ENCODE data around the gene RAB11FIP4.

RAB11FIP4 gene

GRCh38 chr17:31401456-31402254 is 10.2 kb downstream of the RAB11FIP4 start:
- Histone ChIP-seq H3K4me3 (no peak overlapping the region), H3K27ac (no peak overlapping the region)

DNA sequence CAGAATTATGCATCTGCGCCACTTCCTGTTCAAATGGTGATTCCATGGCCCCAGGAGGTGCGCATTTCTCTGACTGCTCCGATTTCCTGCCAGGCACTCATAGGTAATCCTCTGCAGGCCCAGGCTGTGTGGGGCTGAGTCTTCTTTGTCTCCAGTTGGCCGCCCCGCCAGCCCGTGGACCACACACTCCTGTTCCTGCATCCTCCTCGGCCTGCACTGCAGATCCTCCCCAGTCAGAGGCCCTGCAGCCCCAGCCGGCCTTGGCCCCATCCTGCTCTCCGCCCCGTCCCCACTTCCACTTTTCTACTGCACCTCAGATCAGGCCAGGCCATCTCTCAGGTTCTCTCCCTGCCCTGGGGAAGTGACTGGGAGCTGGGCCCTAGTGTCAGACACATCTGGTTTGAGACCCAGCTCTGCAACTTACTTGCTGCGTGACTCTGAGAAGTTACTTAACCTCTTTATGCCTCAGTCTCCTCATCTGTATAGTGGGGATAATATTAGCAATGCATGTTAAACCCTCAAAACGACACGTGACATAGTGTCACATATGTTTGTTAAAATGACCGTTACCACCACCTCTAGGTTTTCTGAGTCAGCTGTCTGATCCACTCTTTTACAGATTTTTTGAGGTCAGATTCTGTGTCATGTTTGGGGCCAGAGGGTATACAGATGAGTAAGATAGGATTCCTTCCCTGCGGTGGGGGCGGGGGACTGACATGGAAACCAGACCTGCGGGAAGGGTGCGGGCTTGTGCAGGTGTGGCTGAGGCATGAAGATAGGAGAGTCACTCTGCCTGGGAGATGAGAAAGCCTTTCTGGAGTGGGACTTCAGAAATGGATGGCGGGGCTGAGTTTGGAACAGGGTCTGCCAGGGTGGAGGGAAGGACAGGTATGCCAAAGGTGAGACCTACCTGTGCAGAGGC is 12.8 kb downstream of the RAB11FIP4 start:
- H3K4me3 ChIP-seq: no peak overlapping the region
- no peak overlapping the region for H3K27ac ChIP-seq

DNA sequence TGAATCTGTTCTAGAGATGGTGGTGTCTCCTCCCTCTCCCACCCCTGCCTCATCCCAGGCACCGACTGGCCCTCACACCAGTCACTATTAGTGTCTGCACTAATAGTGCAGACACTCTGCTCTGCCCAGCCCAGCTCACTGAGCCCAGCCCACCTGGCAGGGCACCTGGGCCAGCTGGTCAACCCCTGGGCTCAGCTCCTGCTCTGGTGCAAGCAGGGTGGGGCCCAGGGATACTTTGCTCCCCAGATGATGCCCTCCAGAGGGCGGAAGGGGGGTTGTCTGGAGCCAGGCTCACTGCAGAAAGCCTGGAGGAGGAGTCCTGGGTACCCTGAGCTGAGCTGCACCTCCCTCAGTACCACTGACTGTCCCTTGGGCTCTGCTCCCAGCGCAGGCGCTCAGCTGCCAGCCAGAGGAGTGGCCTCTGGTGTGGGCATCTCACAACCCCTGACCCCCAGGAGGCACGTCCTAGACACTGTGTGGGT is 14.5 kb downstream of the RAB11FIP4 start:
- Histone ChIP-seq H3K27ac (no peak overlapping the region), H3K4me3 (no peak overlapping the region)

DNA sequence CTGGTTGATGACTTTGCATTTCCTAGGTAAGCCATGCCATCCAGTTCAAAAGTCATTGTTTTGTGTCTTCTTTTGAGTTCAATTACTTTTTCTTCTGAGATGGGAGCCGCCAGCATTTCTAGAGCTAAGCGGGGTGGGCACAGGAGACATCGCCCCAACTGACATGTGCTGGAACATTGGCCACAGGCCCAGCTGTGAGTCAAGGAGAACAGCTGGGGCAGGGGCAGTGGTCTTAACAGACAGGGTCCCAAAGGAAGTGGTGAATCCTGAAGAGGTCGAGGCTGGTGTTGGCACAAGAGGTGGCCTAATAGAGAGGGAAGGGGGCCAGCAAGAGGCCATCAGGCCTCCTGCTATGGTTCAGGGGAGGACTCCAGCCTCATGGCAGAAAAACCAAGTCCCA is 17.1 kb downstream of the RAB11FIP4 start:
- Histone ChIP-seq H3K4me3 (no peak overlapping the region), H3K27ac (no peak overlapping the region)

DNA sequence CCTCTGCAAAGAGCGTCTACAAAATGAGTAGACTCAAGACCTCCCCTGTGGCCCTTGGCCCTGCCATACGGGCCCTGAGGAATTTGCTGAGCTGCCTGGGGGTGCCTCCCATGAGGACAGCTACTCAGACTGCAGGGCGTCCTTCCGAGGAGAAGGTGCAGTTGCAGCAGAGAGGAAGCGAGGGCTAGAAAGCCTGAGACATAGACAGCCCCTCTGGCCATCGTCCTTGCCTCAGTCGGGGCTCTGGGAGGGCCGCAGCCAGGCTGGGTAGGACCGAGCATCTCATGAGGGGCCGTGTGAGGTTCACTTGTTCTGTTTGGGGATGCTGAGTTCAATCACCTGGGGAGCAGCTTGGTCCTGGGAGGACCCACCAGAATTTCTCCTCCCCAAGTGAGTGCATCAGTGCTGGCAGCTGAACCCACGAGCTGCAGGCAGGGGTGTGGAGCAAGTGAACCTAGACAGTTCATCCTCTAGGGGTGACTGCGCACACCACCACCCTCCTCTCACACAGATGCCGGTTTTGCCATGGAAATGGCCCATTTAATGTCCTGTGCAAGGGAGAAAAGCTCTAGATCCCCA is 20.3 kb downstream of the RAB11FIP4 start:
- Histone ChIP-seq H3K27ac (no peak overlapping the region), H3K4me3 (no peak overlapping the region)

DNA sequence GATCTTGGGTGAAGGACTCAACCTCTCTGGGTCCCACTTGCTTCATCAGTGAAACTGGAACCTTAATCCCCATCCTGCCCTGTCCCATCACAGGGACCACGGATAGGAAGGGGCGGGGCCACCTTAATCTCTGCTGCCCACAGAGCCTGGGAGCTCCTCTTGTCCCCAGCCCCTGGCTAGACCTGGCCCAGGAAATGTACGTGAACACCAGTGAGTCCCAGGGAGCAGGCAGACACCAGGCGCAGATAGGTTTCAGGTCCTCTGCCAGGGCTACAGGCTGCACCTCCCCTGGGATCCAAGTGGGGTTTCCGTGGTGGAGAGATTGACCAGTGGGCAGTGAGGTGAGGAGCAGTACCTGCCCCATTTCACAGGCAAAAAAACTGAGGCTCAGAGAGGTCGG is 21.0 kb downstream of the RAB11FIP4 start:
- Histone ChIP-seq H3K4me3 (no peak overlapping the region), H3K27ac (no peak overlapping the region)

DNA sequence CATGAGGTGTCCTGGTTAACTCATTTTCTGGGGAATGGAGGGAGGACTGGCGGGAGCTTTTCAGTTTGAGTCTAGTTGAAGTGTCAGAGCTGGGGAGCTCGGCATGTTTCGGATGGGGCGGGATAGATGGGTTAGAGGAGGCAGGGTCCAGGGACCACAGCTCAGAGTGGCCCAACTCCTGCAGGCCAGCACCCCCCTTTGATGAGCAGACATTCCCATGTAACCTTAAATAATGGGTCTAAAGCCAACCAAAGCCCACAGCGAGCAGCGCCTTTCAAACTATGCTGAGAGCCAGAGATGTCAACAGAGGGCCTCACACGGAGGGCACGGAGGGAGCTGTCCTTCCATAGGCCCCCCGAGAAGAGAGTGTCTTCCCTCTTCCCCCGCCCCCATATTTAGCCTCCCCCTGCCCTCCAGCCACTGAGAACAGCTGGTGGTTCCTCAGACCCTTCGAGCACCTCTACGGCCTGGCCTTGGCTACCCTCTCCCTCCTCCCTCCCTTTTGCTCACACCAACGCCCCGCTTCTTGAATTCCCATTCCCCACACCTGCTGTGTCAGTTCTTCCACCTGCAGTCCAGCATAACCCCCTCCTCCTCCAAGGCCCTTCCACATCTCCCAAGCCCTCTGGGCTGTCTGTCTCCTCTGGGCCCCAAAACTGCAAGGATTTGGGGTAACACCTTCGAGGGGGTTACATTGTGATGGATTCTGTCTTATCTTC is 21.8 kb downstream of the RAB11FIP4 start:
- H3K4me3 ChIP-seq: no peak overlapping the region
- H3K27ac ChIP-seq: no peak overlapping the region

- Histone ChIP-seq H3K4me3 (no peak overlapping the region), H3K27ac (no peak overlapping the region)
These were observed 22.5 kb downstream of the RAB11FIP4 start for GRCh38 chr17:31413874-31414549.

DNA sequence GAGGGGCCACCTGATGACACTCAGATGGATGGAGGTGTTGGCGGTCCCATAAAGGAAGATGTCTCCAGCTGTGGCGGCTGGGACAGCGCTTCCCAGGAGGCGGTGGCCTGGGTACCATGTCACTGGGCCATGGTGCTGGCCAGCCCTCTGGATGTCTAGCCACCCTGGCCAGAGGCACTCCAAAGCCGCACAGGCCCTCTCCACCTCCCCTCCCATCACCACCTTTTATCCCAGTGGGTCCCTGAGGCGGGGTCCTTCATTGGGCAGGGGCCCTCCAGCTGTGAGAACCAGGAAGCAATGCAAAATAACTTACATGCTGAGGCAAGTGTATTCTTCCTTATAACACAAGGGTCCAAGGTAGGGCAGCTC is 23.1 kb downstream of the RAB11FIP4 start:
- H3K27ac ChIP-seq: no peak overlapping the region

GRCh38 chr17:31415004-31415454 is 23.6 kb downstream of the RAB11FIP4 start:
- Histone ChIP-seq H3K27ac (no peak overlapping the region), H3K4me3 (no peak overlapping the region)

More for the DNA sequence above, 23.1 kb downstream of the RAB11FIP4 start:
- H3K4me3 ChIP-seq: no peak overlapping the region

- no peak overlapping the region for H3K4me3 ChIP-seq
These were observed 24.4 kb downstream of the RAB11FIP4 start for GRCh38 chr17:31415640-31416502.

GRCh38 chr17:31416503-31416923 is 25.0 kb downstream of the RAB11FIP4 start:
- no peak overlapping the region for H3K4me3 ChIP-seq
- H3K27ac ChIP-seq: no peak overlapping the region

More at GRCh38 chr17:31415640-31416502, 24.4 kb downstream of the RAB11FIP4 start:
- H3K27ac ChIP-seq: no peak overlapping the region

DNA sequence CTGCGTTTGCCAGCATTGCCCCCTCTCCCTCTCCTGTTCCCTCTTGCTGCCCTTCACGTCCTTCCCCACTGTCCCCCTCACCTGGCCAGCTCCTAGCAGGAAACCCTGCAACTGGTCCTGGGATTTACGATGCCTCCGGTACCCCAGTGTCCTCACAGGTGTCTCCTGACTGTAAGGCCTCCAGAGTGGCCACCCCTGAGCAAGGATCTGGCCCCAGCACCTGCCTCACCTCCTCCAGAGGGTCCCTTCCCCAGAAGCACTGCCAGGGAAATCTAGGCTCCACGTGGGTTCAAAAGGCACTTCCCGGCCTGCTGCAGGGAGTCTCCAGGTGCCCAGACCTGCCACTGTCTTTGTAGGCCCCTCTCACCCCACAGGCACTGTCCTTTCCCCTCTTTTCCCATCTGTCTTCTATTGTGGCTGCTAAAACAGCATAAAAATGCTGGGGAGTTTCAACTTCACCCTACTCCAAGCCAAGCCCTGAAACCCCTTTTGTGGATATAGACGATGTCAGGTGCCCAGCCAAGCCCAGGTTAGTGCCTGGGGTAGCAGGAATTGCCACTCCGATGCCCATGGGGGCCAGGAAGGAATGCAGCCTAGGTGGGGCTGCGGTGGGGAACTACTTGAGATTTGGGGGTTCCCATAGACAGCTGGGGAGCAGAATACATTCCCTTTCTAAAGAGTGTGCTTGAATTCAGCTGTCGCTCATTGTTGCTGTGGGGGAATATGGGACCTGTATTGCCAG is 25.7 kb downstream of the RAB11FIP4 start:
- Histone ChIP-seq H3K4me3 (no peak overlapping the region), H3K27ac (no peak overlapping the region)

GRCh38 chr17:31418773-31419350 is 27.4 kb downstream of the RAB11FIP4 start:
- H3K27ac ChIP-seq: no peak overlapping the region
- no peak overlapping the region for H3K4me3 ChIP-seq

DNA sequence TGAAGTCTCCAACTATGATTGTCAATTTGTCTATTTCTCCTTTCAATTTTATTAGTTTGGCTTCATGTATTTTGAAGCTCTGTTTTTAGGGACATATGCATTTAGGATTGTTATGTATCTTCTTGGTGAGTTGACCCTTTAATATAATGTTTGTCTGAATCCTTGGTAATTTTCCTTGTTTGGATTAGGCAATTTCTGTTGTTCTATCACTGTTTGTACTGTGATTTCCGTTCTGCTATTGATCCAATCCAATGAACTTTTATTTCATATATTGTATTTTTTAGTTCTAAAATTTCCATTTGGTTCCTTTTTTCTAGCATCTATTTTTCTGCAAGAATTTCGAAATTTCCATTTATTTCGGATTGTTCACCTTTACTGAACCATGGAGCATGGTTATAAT is 31.0 kb downstream of the RAB11FIP4 start:
- H3K4me3 ChIP-seq: no peak overlapping the region
- H3K27ac ChIP-seq: no peak overlapping the region

- Histone ChIP-seq H3K4me3 (no peak overlapping the region), H3K27ac (no peak overlapping the region)
These were observed 33.4 kb downstream of the RAB11FIP4 start for GRCh38 chr17:31424944-31425281.

All from skin epidermis (tissue), 12 donors.